Loucy (cell line): ENCODE data around the gene ASB16.
A peak's percentile ranks its signal among the peaks of the same experiment; 100 is the strongest.

ENCODE experiments used
- H2AFZ ChIP-seq: fragments of 200-600 bp; sonication (generic); 2 replicates; pipeline ENCODE4 v1.6.0; 2016; ENCODE audit warnings: antibody characterized with exemption, mild to moderate bottlenecking, low read length, moderate library complexity
- H3F3A ChIP-seq: fragments of 200-600 bp; 2 replicates; pipeline ENCODE4 v1.6.0; 2016; ENCODE audit warnings: antibody characterized with exemption, low read depth, mild to moderate bottlenecking
- H3K27me3 ChIP-seq: fragments of 200-600 bp; sonication (generic); 2 replicates; pipeline ENCODE4 v1.6.1; 2014; ENCODE audit warnings: low read length, mild to moderate bottlenecking; ENCODE audit not compliant: insufficient read depth, poor library complexity, severe bottlenecking
- H3K36me3 ChIP-seq: fragments of 200-600 bp; sonication (generic); 2 replicates; pipeline ENCODE4 v1.6.1; 2016; ENCODE audit warnings: low read length; ENCODE audit not compliant: insufficient read depth
- H3K4me1 ChIP-seq: fragments of 200-600 bp; sonication (generic); 2 replicates; pipeline ENCODE4 v1.5.1; 2014; ENCODE audit warnings: low read length, mild to moderate bottlenecking; ENCODE audit not compliant: insufficient read depth, poor library complexity, severe bottlenecking
- H3K4me2 ChIP-seq: fragments of 200-600 bp; sonication (generic); 2 replicates; pipeline ENCODE4 v1.6.0; 2014; ENCODE audit warnings: antibody characterized with exemption, low read length, low read depth, mild to moderate bottlenecking; ENCODE audit not compliant: poor library complexity, severe bottlenecking
- H3K4me3 ChIP-seq: fragments of 200-600 bp; sonication (generic); 2 replicates; pipeline ENCODE4 v1.5.1; 2014; ENCODE audit warnings: low read length, mild to moderate bottlenecking, mixed read lengths; ENCODE audit not compliant: poor library complexity, severe bottlenecking
- H3K79me2 ChIP-seq: fragments of 200-600 bp; sonication (generic); 2 replicates; pipeline ENCODE4 v1.6.1; 2014; ENCODE audit warnings: low read length; ENCODE audit not compliant: insufficient read depth
- H3K9ac ChIP-seq: fragments of 200-600 bp; sonication (generic); 2 replicates; pipeline ENCODE4 v1.6.0; 2014; ENCODE audit warnings: mild to moderate bottlenecking, low read depth, low read length, moderate library complexity; ENCODE audit not compliant: poor library complexity, severe bottlenecking
- H3K9me2 ChIP-seq: fragments of 200-600 bp; sonication (generic); replicated peaks from 2 replicates; pipeline ENCODE4 v1.6.1; 2016; ENCODE audit warnings: low read depth, low read length, mixed read lengths
- H3K9me3 ChIP-seq: fragments of 200-600 bp; sonication (generic); 2 replicates; pipeline ENCODE4 v1.6.1; 2014; ENCODE audit warnings: mild to moderate bottlenecking, antibody characterized with exemption, low read length, low read depth; ENCODE audit not compliant: insufficient read depth
- H4K20me1 ChIP-seq: fragments of 200-600 bp; sonication (generic); 2 replicates; pipeline ENCODE4 v1.6.0; 2014; ENCODE audit warnings: antibody characterized with exemption, low read length, mild to moderate bottlenecking; ENCODE audit not compliant: insufficient read depth, poor library complexity, severe bottlenecking
- EZH2phosphoT487 ChIP-seq: fragments of 200-600 bp; IDR thresholded peaks from 2 replicates; pipeline ENCODE4 v1.6.1; 2018; ENCODE audit warnings: antibody characterized with exemption, mild to moderate bottlenecking, moderate library complexity, borderline replicate concordance
- TF ChIP-seq, protein P1 (sequence below): fragments of 200-600 bp; sonication (generic); conservative IDR thresholded peaks from 2 replicates; pipeline ENCODE4 v1.5.1; 2014; ENCODE audit warnings: mild to moderate bottlenecking, antibody characterized with exemption, low read length

The ASB16 gene

GRCh38 chr17:44216694-44217093 is 46.2 kb downstream of the ASB16 start:
- Histone ChIP-seq H3K4me3 (peak overlapping the region; percentile 100), H3K9me3 (no peaks in the 10 kb centered on the region), H3K27me3 (peaks cover 5% of the 10 kb centered on the region), H3K9me2 (no peaks in the 10 kb centered on the region), H3K79me2 (peaks cover 65% of the 10 kb centered on the region), H3K4me1 (peaks cover 33% of the 10 kb centered on the region), H2AFZ (no peak overlapping the region), H4K20me1 (peaks cover 41% of the 10 kb centered on the region), H3K4me2 (peak overlapping the region; percentile 92), H3K36me3 (peaks cover 43% of the 10 kb centered on the region; the same call in 1 of the 2 replicates), H3K9ac (peak overlapping the region; percentile 98), H3F3A (no peaks in the 10 kb centered on the region)
- TF ChIP-seq, protein P1, sequence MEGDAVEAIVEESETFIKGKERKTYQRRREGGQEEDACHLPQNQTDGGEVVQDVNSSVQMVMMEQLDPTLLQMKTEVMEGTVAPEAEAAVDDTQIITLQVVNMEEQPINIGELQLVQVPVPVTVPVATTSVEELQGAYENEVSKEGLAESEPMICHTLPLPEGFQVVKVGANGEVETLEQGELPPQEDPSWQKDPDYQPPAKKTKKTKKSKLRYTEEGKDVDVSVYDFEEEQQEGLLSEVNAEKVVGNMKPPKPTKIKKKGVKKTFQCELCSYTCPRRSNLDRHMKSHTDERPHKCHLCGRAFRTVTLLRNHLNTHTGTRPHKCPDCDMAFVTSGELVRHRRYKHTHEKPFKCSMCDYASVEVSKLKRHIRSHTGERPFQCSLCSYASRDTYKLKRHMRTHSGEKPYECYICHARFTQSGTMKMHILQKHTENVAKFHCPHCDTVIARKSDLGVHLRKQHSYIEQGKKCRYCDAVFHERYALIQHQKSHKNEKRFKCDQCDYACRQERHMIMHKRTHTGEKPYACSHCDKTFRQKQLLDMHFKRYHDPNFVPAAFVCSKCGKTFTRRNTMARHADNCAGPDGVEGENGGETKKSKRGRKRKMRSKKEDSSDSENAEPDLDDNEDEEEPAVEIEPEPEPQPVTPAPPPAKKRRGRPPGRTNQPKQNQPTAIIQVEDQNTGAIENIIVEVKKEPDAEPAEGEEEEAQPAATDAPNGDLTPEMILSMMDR = no peak
- no peak for TF ChIP-seq EZH2phosphoT487

GRCh38 chr17:44217738-44218343 is 47.3 kb downstream of the ASB16 start:
- Histone ChIP-seq H4K20me1 (peaks cover 41% of the 10 kb centered on the region), H3K9me3 (no peaks in the 10 kb centered on the region), H3K4me1 (peaks cover 38% of the 10 kb centered on the region), H3F3A (no peaks in the 10 kb centered on the region), H3K9me2 (no peaks in the 10 kb centered on the region), H3K4me3 (peak overlapping the region; percentile 100), H3K9ac (peak overlapping the region; percentile 98), H3K79me2 (peaks cover 74% of the 10 kb centered on the region), H3K4me2 (peak overlapping the region; percentile 92), H2AFZ (peak overlapping the region; percentile 71), H3K27me3 (peaks cover 5% of the 10 kb centered on the region), H3K36me3 (peaks cover 37% of the 10 kb centered on the region; the same call in 1 of the 2 replicates)
- TF ChIP-seq, protein P1 = no peak
- TF ChIP-seq EZH2phosphoT487 = no peak

GRCh38 chr17:44218344-44219107 is 48.0 kb downstream of the ASB16 start:
- H3K4me1 ChIP-seq = peaks cover 38% of the 10 kb centered on the region
- H3K9ac ChIP-seq = peak overlapping the region; percentile 98
- H3K9me3 ChIP-seq = no peaks in the 10 kb centered on the region
- peaks cover 41% of the 10 kb centered on the region for H4K20me1 ChIP-seq
- H3F3A ChIP-seq = no peaks in the 10 kb centered on the region
- H3K27me3 ChIP-seq = peaks cover 5% of the 10 kb centered on the region
- TF ChIP-seq EZH2phosphoT487 = no peak
- TF ChIP-seq, protein P1 = peak; percentile 60
- H3K79me2 ChIP-seq = peaks cover 70% of the 10 kb centered on the region
- H3K9me2 ChIP-seq = no peaks in the 10 kb centered on the region
- H3K36me3 ChIP-seq = peaks cover 31% of the 10 kb centered on the region; the same call in 1 of the 2 replicates
- peak overlapping the region; percentile 100 for H3K4me3 ChIP-seq
- H3K4me2 ChIP-seq = peak overlapping the region; percentile 92
- H2AFZ ChIP-seq = peak overlapping the region; percentile 71
